DMS53 (cell line): ENCODE measurements around the gene RPL12.

Experiments used
- DNase-seq: peaks from one replicate; lab custom pipeline; 2025; lab: John Stamatoyannopoulos, UW

Gene RPL12

DNA sequence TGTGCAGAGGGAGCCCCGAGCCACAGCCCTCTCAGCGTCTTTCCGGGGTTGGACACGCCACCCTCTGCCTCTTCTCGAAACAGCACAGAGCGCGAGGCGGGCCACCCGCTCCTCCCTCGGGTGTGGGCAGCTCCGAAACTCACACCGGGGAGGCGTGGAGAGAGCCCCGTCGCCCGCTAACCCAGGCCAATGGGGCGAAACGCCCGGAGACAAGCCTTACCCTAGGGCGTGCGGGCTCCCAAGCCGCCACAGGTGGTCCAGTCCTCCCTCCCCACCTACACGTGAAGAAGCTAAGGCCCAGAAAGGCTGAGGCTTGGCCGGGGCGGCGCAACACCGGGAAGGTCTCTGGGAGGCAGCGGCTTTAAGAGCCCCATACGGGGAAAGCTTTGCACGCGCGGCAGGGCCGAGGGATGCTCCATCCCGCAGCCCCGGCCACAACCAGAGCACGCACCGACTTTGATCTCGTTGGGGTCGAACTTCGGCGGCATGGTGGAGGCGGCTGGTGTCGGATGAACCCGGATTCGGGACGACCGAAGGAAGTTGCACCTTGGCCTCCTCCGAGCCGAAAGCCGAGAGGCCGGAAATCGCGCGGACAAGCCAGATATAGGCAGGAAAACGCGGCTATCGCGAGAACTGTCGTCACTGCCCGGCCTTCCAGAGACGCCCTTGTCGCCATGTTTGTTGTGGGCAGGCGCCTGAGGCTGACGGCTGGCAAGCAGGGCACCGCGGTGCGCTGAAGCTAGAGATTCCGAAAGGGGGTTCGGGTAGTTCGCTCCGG, at the start of gene RPL12, which contains the start of gene LRSAM1:
Gene RPL12, minus strand, starts transcription at position 577 of the 778 bp plus-strand sequence. Its CDS starts 89 bp downstream, at position 488.
Gene LRSAM1, plus strand, starts transcription at position 681 of the 778 bp plus-strand sequence. CDS start 3,018 bp downstream, outside the sequence.
- DNase-seq, result peak; percentile 98

DNA sequence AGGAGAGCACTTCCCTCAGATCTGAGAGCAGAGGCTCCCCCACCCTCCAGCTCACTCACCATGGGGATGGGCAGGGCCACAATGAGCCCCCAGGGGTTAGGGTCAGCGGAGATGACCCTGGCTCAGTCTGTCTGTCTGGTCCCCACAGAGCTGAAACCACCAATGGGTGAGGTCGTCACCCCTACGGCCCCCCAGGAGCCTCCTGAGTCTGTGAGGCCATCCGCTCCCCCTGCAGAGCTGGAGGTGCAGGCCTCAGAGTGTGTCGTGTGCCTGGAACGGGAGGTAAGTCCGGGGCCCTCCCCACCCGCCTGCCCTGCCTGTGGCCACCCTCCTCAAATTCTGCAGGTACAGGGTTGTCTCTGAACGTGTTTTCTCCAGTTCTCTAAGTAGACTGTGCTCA, 49.7 kb upstream of the RPL12 start:
- DNase-seq, result no peak

DNA sequence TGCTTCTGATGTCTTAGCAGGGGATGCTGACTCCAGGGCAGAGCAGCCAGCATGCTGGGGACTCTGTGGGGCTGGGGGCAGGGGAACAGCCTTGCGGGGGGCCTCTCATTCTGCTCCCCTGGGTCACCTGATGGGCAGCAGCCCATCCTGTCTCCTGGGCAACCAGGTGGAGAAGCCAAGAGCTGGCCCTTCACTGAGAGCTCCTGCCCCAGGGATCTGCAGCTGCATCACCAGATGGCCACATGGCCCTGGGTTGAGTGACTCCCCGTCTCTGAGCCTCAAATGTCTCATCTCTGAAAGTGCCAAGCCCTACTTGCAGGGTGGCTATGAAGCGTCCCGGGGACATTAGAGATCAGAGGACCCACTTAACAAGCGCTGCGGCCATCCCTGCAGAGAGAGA, 49.2 kb upstream of the RPL12 start:
- DNase-seq, result no peak

DNA sequence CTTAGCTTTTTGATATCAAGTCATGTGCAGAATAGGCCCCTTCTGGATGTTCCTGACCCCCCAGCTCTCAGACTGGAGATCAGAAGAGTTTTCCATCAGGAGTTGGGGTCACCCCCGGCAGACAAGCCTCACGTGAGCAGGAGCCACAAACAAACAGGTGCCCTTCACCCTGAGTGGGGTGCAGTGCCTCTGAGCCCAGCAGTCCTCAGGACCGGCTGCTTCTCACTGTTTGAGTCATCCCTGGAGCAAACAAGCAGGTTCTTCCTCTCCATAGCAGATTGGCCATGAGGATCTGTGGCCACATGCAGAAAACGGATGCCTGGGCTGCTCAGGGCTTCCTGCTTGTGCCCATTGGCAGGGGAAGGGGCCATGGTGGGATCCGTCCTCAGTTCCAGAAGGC, 47.1 kb upstream of the RPL12 start:
- DNase-seq, result peak; percentile 20

DNA sequence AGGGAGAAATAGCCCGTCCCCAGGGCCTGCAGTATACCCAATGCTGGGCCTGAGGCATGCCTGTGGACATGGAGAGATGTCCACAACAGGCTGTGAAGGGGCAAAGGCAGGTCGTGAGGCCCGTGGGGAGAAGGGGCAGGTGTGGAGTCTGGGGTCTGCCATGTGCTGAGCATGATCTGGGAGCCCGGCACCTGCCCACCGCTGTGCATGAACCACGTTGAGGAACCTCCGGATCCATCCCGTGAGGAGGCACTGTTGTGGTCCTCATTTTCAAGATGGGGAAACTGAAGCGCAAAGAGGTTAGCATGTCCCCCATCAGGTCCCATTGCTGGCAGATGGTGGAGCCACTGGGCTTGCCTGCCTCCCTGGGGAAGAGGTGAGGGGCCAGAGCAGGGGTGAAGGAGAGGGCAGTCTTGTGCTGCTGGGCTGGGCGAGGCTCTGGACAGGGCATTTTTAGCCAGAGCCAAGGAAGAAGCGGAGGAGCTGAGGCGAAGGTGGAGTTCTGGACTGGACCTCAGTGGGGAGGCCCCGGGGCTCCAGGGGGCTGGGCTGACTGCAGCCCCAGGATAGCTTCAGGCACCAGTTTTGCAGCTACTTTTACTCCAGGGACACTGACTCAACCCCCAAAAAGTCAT, 46.6 kb upstream of the RPL12 start:
- DNase-seq, result no peak

DNA sequence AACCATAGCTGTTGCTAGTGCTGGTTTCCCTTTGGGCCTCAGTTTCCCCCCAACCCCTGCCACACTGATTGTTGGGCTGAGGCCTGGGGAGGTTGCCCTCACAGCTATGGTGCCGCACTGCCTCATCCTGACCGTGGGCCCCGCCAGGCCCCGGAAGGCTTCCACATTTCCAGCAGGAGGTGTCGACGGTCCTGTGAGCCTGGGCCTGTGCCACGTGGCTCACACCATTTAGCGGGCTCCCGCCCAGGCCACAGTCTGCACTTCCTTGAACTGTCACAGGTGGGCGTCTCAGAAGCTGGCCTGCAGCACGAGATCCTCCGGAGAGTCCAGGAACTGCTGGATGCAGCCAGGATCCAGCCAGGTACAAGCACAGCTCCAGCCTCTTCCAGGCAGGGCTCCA, 45.8 kb upstream of the RPL12 start:
- DNase-seq, result no peak

DNA sequence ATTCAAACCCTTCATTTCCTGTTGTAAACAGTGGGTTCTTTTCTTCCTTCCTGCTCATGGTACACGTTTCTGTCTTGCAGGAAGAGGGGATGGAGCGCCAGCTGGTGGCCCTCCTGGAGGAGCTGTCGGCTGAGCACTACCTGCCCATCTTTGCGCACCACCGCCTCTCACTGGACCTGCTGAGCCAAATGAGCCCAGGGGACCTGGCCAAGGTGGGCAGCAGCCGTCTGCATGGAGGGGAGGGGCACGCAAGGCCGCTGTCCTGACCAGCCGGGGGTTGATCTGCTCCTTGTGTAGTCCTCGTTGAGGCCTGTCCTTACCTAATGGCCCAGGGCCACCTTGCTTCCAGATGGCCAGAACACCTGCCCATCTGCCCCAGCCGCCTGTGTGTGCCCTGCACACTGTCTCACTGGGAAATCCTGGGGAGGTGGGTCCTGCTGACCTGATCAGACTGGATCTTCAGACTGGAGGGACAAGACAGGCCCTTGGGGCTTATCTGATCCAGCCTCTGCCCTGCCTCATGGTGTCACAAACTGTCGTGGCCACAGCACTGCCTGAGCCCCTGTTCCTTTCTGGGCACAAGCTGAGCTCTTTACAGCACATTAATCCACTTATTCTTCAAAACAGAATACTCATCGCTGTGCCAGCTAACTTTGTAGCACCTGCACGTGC, 44.8 kb upstream of the RPL12 start:
- DNase-seq, result peak; percentile 27

DNA sequence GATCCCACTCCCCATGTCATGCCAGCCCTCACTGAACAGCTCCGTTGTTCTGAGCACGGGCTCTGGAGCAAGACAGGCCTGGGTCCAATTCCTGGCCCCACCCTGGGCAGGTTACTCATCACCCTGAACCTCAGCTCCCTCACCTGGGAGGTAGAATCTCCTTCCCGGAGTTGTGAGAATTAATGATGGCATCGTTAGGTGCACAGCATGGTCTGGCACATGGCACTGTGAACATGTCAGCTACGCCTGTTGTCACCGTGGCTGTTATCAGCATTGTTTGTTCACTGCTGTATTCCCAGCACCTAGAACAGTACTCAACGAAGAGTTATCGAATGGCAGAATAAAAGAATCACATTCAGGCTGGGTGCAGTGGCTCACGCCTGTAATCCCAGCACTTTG, 43.1 kb upstream of the RPL12 start:
- DNase-seq, result no peak

DNA sequence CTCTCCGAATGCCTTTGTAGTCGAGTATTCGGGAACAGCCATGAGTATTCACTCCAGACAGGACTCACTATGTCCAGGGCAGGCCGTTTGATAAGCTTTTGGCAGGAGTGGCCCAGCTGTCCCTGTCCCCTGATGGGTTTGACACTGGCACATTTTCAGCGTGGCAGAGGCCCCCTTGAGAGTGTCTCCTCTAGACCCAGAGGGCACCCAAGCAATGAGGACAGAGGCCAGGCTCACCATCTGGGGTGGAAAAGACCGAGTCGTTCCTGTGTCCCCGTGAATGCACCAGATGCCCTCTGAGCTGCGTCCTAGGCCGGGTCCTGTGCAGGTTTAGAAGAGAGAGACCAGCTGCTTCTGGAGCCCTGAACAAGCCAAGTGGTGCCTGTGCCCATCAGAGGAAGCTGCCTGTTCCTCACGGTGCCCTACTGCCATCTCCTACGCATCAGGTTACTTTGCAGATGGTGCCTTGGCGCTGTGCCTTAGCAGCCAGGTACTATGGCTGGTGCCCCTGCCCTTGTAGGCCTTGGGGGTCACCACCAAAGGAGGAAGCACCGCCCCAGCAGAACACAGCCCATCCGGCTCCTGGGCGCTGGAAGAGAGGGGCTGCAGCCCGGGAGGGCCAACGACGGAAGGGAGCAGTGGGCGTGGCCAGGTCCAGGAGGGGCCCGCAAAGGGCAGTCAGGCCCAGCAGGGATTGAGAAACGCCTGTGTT, 42.5 kb upstream of the RPL12 start:
- no peak for DNase-seq

DNA sequence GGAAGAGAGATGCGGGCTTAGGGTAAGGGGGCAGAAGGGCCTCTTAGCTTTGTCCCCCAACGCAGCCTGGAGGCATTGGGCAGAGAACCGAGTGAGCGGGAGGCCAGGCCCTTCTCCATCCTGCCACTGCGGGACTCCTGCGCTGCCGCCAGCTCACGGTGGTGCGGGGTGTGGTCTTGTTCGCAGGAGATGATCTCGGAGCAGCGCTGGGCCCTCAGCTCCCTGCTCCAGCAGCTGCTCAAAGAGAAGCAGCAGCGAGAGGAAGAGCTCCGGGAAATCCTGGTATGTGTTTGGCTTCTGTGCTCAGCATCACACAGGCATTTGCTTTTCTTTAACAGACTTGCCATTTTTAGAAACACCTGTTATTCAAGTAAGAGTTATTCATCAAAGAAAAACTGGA, 41.4 kb upstream of the RPL12 start:
- no peak for DNase-seq

DNA sequence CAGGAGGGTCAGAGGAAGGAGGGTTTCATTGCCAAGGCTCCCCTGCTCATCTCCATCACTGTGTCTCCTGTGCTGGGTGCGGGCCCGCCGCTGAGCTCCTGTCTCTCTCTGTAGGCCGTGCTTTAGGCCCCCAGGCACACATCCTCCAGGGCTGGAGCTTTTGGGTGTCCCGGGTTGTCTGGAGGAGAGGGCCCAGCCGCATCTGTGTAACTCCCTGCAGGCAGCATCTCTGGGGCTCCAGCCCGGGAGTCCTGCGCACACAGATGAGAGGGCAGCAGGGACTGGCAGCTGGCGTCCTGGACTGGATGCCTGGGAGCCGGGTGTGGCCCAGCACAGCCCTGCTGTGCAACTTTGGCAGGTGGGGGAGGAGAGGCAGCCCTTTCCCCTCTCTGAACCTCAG, 40.3 kb upstream of the RPL12 start:
- no peak for DNase-seq

DNA sequence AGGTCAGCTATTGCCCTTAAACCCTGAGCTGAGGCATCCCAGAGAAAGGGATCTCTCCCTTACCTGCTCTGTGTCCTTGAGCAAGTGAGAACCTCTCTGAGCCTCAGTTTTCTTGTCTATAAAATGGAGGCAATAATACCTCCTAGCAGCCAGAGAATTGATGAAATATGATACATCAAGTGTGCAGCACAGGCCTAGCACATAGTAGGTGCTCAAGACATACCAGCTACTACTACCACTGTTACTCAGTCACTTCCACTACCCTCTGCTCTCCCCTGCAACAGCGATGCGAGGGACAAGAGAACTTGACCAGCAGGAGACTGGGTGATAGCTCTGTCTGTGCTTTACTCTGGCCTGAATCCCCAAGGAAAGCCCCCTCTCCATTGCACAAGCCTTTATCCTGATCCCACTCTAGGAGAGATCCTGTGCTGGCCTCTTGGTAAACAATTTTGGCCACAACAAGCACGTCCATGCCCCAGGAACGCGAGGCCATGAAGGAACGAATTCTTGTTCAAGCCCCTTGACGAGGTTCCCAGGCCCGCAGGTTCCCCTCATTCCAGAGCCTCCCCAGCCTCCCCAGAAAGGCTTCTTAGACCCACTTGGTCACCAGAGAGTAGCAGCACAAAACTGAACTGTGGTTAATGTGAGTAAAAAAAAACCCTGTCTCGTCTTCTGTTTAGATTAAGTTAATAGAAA, 39.5 kb upstream of the RPL12 start:
- DNase-seq, result no peak

DNA sequence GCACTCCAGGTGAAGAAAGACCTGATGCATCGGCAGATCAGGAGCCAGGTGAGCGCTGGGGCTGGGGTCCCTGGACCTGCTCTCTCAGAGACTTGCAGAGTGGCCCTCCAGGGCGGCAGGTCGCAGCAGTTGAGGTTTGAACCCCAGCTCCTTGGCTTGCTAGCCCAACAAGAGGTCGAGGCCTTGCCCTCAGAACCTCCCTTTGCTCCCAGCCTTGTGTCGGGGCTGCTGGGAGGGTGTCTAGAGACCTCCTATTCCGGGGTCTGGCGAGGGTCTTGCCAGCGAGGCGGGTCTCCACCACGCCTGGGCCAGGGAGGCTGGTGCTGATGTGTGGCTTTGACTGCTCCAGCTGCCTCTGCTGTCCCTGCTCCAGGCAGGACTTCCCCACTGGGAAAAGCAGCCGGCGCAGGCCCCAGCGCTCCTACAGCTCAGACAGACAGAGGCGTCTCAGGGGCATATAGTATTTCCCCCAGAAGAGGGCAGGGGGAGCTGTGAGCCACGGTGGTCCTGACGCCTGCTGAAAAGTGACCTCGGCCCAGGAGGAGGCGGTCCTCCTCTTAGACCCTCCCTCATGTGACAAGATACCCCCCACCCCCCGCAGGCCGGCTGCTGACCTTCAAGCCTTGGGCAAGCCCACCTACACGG, 38.4 kb upstream of the RPL12 start:
- DNase-seq, result no peak

DNA sequence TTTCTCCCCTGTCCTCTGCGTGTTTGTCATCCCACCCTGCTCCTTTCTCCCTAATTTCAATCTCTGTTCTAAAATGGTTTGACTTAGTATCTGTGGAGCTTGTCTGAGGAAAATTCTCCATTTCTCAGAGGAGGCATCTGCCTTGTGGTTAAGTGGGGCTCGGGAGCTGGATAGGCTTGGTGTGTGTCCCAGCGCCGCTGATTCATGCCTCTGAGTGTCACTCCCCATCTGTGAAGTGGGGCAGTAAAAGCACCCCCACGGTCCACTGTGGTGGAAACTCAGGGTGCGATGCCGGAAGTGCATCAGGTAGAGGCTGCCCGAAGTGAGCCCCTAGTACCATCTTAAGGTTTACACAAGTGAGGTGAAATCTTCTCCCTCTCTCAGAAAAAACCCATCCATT, 37.7 kb upstream of the RPL12 start:
- DNase-seq, result no peak

DNA sequence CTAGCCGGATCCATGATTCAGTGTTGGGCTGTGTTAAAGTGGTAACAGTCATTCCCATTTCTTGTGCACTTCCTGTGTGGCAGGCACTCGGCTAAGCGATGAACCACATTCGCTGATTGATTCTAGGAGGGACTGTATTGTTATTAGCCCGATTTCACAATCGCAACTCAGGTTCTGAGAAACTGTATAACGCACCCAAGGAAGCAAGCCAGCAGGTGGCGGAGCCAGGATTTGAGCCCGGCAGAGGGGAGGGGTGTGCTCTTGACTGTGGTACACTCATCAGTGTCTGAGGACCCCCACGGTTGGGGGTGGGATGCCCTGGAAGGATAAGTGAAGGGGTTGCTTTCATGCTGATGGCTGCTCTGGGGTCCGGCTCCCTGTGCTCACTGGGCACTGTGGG, 34.8 kb upstream of the RPL12 start:
- DNase-seq, result no peak

DNA sequence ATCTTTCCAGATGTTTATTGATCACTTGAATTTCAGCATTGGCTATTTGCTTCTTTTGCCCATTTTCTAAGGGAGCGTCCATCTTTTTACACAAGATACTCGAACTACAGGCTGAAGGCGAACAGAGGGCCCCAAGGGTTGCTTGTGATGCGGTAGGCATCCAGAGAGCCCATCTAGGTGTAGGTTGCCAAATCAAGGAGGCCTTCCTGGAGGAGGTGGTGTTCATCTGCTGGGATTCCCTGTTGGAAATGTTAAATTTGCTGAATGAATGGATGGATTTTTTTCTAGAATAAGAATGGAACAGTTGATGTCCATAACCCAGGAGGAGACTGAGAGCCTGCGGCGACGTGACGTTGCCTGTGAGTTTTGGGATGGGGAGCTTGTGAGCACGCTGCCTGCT, 31.5 kb upstream of the RPL12 start:
- no peak for DNase-seq

DNA sequence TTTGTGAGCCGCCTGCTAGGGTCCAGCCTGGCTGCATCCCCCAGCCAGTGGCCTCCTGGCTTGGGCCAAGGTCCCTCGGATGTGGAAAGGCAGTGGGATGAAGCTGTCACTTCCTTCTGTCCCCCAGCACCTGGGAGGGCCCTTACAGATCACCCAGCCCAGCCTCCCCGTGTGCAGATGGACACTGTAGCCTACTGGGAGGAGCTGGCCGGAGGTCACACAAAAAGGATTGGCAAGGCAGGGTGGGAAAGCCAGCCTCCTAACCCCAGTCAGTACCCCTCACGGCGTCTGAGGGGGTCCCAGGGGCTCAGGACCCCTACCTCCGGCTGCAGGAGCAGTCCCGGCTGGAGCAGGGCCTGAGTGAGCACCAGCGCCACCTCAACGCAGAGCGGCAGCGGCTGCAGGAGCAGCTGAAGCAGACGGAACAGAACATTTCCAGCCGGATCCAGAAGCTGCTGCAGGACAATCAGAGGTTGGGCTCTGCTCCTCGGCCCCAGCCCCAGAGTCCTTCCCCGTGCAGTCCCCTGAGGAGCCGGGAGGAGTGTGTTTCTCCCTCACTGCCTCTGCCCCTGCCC, 28.4 kb upstream of the RPL12 start:
- DNase-seq, result no peak

DNA sequence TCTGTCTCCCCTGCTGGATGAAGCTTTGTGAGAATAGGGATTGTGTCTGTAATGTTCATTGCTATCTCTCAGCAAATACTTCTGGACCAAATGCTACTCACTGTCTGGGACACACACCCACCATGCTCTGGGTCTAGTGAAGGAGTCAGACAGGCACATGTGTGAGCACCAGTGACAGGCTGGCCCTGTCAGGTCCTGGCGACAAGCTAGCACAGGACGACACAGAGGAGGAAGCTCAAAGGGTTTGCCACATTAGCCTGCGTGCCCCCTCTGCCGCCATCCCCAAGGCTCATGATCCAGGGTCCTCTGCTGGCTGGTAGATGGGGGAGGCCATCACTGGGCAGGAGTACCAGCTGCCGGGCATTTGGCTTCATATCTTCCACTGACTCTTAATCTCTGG, 23.4 kb upstream of the RPL12 start:
- DNase-seq, result no peak

DNA sequence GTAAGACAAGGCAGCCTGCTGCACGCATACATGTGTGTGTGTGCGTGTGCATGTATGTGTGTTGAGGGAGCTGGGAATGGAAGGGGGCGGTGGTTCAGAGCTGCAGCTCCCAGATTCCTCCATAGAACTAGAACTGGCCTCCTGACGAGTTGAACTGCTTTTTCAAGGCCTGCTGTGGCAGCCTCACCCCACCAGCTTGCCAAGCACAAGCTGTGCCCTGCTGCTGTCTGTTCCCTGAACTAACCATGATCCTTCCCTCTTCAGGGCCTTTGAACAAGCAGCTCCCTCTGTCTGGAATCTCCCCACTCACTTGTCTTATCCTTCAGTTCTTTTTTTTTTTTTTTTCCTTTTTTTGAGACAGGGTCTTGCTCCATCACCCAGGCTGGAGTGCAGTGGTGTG, 22.7 kb upstream of the RPL12 start:
- no peak for DNase-seq

DNA sequence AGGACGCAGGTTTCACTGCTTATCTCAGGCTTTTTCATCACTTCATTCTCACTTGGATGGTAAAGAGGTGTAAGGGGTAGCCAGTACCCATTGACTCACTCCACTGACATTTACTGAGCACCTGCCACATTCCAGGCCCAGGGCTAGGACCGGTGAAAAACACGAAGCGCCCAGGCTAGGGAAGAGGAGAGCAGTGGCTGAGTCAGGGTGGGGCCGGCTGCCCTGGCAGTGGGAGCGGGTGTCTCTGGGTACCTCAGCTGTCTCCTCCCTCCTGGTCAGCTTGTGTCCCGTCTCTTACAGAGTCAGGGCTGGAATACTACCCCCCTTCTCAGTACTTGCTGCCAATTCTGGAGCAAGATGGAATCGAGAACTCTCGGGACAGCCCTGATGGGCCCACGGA, 22.3 kb upstream of the RPL12 start:
- DNase-seq, result no peak

DNA sequence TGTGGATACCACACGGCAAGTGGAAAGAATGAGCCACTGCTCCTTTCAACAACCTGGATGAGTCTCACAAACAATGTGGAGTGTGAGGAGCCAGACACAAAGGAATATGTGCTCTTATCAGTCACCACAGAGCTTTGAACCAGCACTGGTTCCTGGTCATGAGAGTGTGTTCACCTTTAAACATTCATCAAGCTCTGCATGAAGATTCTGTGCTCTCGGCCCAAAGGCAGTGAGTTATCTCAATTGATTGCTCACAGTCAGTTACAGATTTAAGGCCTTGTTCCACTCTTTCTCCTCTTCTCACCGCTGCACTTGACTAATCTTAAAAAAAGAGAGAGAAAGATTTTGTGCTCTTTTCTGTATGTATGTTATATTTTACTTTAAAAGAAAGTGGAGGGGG, 19.5 kb upstream of the RPL12 start:
- DNase-seq, result no peak
